HG03565 (cell line): ENCODE data around the gene SMPD1.
A peak's percentile ranks its signal among the peaks of the same experiment; 100 is the strongest.
"Not testable (repeated sequence)": the region's sequence is repeated elsewhere in the genome, so short reads cannot be mapped to it uniquely, and the experiment has no call there.

ENCODE experiments used
- ATAC-seq: cut with Tn5 transposase; IDR thresholded peaks from one replicate; pipeline ENCODE4 v1.9.1; 2021; ENCODE audit warnings: mild to moderate bottlenecking, moderate library complexity; ENCODE audit not compliant: unreplicated experiment

Gene SMPD1

GRCh38 chr11:6388748-6389147 is 1.5 kb upstream of the SMPD1 start:
- no peak for ATAC-seq

- ATAC-seq, result no peak
Observed at GRCh38 chr11:6390718-6391469, 620 bp downstream of the SMPD1 start.

GRCh38 chr11:6391537-6392134 is 1.4 kb downstream of the SMPD1 start:
- no peak for ATAC-seq

- ATAC-seq, result not testable (repeated sequence)
Observed at GRCh38 chr11:6392251-6392650, 2.0 kb downstream of the SMPD1 start.

GRCh38 chr11:6393989-6394670 is 3.9 kb downstream of the SMPD1 start:
- ATAC-seq, result no peak

GRCh38 chr11:6395470-6396060 is 5.3 kb downstream of the SMPD1 start:
- no peak for ATAC-seq

- ATAC-seq, result no peak
Observed at GRCh38 chr11:6397156-6397555, 6.9 kb downstream of the SMPD1 start.

- no peak for ATAC-seq
Observed at GRCh38 chr11:6397636-6398035, 7.4 kb downstream of the SMPD1 start.

- ATAC-seq, result no peak
Observed at GRCh38 chr11:6400431-6401345, 10.4 kb downstream of the SMPD1 start.

GRCh38 chr11:6401464-6401863 is 11.2 kb downstream of the SMPD1 start:
- no peak for ATAC-seq

GRCh38 chr11:6402061-6402470 is 11.8 kb downstream of the SMPD1 start:
- peak; percentile 36 for ATAC-seq

- peak; percentile 92 for ATAC-seq
Observed at GRCh38 chr11:6402561-6402981, 12.3 kb downstream of the SMPD1 start.

- ATAC-seq, result no peak
Observed at GRCh38 chr11:6403539-6403938, 13.3 kb downstream of the SMPD1 start.

GRCh38 chr11:6404342-6405051 is 14.2 kb downstream of the SMPD1 start:
- no peak for ATAC-seq

GRCh38 chr11:6405052-6405667 is 14.9 kb downstream of the SMPD1 start:
- no peak for ATAC-seq

GRCh38 chr11:6405846-6406245 is 15.6 kb downstream of the SMPD1 start:
- ATAC-seq, result no peak

- no peak for ATAC-seq
Observed at GRCh38 chr11:6406370-6406769, 16.1 kb downstream of the SMPD1 start.

- no peak for ATAC-seq
Observed at GRCh38 chr11:6410695-6411430, 20.6 kb downstream of the SMPD1 start.

GRCh38 chr11:6411594-6412031 is 21.3 kb downstream of the SMPD1 start:
- no peak for ATAC-seq
